Muscle of leg (tissue), 9 donors: ENCODE data around the gene PMFBP1. TPM values are rescaled to one million over a fixed set of nuclear protein-coding genes. Genes with fewer than 3 reads are reported as not detected.

Experiments used
- polyA plus RNA-seq, 8 donors: library from polyadenylated mRNA; unstranded; fragments of 120-200 nt; gene quantifications; one replicate each; pipeline versions ENCODE4 v1.2.1 to v1.2.3, GENCODE V29; 2013; ENCODE audit warnings: inconsistent platforms in 1 of 8, low replicate concordance in 1 of 8; ENCODE audit not compliant: insufficient read length in 8 of 8, insufficient read depth in 1 of 8
- total RNA-seq: library from RNA; stranded (reverse); fragments of 120-200 nt; gene quantifications from one replicate; pipeline ENCODE4 v1.2.4, GENCODE V29; 2013

The PMFBP1 gene
- total and polyA plus RNA-seq, 9 donors = 0.40 to 3.7 (median 1.6) TPM

Other genes with a start within 250 kb of the PMFBP1 start
- 0.09 TPM for gene PKD1L3, start 171.8 kb downstream of the PMFBP1 start, total RNA-seq
- gene PKD1L3, start 171.8 kb downstream of the PMFBP1 start, polyA plus RNA-seq = under 1 TPM in 6 of 8 donors, not detected in 2; 0.02 to 0.21 (median 0.05) TPM
- gene DHODH, start 163.4 kb downstream of the PMFBP1 start, total RNA-seq = 7.2 TPM
- gene DHODH, start 163.4 kb downstream of the PMFBP1 start, polyA plus RNA-seq = 10 to 100 TPM in 5 of 8 donors, 1 to 10 TPM in 3; 7.2 to 12.4 (median 10.5) TPM
- 0.13 TPM for gene HP, start 117.7 kb downstream of the PMFBP1 start, total RNA-seq
- gene HP, start 117.7 kb downstream of the PMFBP1 start, polyA plus RNA-seq = 1 to 10 TPM in 4 of 8 donors, under 1 TPM in 4; 0.48 to 1.5 (median 0.99) TPM
- gene HPR, start 108.9 kb downstream of the PMFBP1 start, total RNA-seq = not detected
- gene HPR, start 108.9 kb downstream of the PMFBP1 start, polyA plus RNA-seq = under 1 TPM in 3 of 8 donors, not detected in 5; 0.25 to 0.34 (median 0.26) TPM
- gene TXNL4B, start 78.5 kb downstream of the PMFBP1 start, total RNA-seq = 11.3 TPM
- 10 to 100 TPM in 7 of 8 donors, 1 to 10 TPM in 1; 9.8 to 13.5 (median 11.2) TPM for gene TXNL4B, start 78.5 kb downstream of the PMFBP1 start, polyA plus RNA-seq
- 47.3 TPM for gene DHX38, start 78.3 kb downstream of the PMFBP1 start, total RNA-seq
- gene DHX38, start 78.3 kb downstream of the PMFBP1 start, polyA plus RNA-seq = 10 to 100 TPM; 48.8 to 63.6 (median 56.4) TPM